ENCODE results near the gene MICB. TPM values are rescaled to one million over a fixed set of nuclear protein-coding genes. Genes with fewer than 3 reads are reported as not detected.

MICB gene
- polyA plus RNA-seq, 2 of the 4 experiments (the other 2 are of a cell fraction): 6.8 to 7.0 TPM

- peak within 1 kb of the TSS; percentile 57 for H3K4me3 ChIP-seq
- ATAC-seq: peak; percentile 93 to 95
These were observed 49.2 kb downstream of the MICB start, which contains the start of gene NFKBIL1 for GRCh38 chr6:31546958-31547726. NFKBIL1 (plus strand) TSS chr6:31547608; CDS start chr6:31547695, 87 bp downstream.

GRCh38 chr6:31547727-31548543 lies 50.0 kb downstream of the MICB start:
- TF ChIP-seq PHF8 (IDR thresholded peaks at IDR 0.05; ENCODE audit: borderline replicate concordance, low read depth): 0 out of 2 replicates have a peak, but pooled peaks have one; percentile 58
- TF ChIP-seq, protein P1, sequence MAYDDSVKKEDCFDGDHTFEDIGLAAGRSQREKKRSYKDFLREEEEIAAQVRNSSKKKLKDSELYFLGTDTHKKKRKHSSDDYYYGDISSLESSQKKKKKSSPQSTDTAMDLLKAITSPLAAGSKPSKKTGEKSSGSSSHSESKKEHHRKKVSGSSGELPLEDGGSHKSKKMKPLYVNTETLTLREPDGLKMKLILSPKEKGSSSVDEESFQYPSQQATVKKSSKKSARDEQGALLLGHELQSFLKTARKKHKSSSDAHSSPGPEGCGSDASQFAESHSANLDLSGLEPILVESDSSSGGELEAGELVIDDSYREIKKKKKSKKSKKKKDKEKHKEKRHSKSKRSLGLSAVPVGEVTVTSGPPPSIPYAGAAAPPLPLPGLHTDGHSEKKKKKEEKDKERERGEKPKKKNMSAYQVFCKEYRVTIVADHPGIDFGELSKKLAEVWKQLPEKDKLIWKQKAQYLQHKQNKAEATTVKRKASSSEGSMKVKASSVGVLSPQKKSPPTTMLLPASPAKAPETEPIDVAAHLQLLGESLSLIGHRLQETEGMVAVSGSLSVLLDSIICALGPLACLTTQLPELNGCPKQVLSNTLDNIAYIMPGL (CRISPR knock-in tag; IDR thresholded peaks at IDR 0.05; ENCODE audit: borderline replicate concordance): 0 out of 2 replicates have a peak, but pooled peaks have one; percentile 7
- TF ChIP-seq JUN (IDR thresholded peaks at IDR 0.05): 0 out of 5 replicates have a peak, but pooled peaks of 1 of the 2 experiments have one; percentile 11
- no peak for TF ChIP-seq MAX (IDR thresholded peaks at IDR 0.05)
- TF ChIP-seq POLR2AphosphoS2 (conservative IDR thresholded peaks at IDR 0.05; ENCODE audit: low read length): no peak
- H3K27ac ChIP-seq: peak overlapping the region; percentile 87 to 90
- no peaks in the 10 kb centered on the region for H3K9me3 ChIP-seq
- H3K4me1 ChIP-seq: peaks cover 13% of the 10 kb centered on the region
- DNase-seq (ENCODE audit: low read depth in 1 of 2, low spot score in 1 of 2) (no peak), ATAC-seq (no peak), FAIRE-seq (no peak)
- ChIA-PET CTCF (interaction anchor here (0.8 to 15.7 kb wide), 9 partner anchors 9 to 248 kb away, joined by 3 to 331 read pairs (median 6); partner anchors contain the start of genes LST1, LTB, NCR3 and TNF), POLR2A (interaction anchor here (0.6 to 1.4 kb wide), 5 partner anchors 17 to 1464 kb away, joined by 3 to 6 read pairs (median 4); partner anchors contain the start of gene HSPA1B)
- peak overlapping the region; percentile 67 for H3K4me2 ChIP-seq
- H3K4me3 ChIP-seq: peak overlapping the region; percentile 57
- WGBS (ENCODE audit: missing lambda C conversion rate): 77% methylated on average over 22 of the region's 24 CpGs

More at GRCh38 chr6:31546958-31547726, 49.2 kb downstream of the MICB start, which contains the start of gene NFKBIL1:
- Histone ChIP-seq H3K4me2 (peak within 1 kb of the TSS; percentile 67), H3K9me3 (no peaks in the 10 kb centered on the region), H3K4me1 (peaks cover 14% of the 10 kb centered on the region), H3K27ac (peak within 1 kb of the TSS; percentile 87 to 90)
- peak; percentile 85 to 97 for DNase-seq (ENCODE audit: low read depth in 1 of 2, low spot score in 1 of 2)
- ChIA-PET CTCF (interaction anchor here (0.6 to 15.7 kb wide), 21 partner anchors 10 to 777 kb away, joined by 3 to 331 read pairs (median 4); partner anchors contain the start of genes AIF1, LST1, LTB and NCR3), POLR2A (interaction anchor here (0.6 to 1.4 kb wide), 8 partner anchors 18 to 1465 kb away, joined by 3 to 6 read pairs (median 4); partner anchors contain the start of gene HSPA1B)
- no peak for TF ChIP-seq HES2 (IDR thresholded peaks at IDR 0.05)
- TF ChIP-seq TP53 (CRISPR knock-in tag; IDR thresholded peaks at IDR 0.05): no peak
- peak; percentile 66; the same call in 1 of the 2 replicates for TF ChIP-seq MAX (IDR thresholded peaks at IDR 0.05)
- no peak for TF ChIP-seq TFCP2L1 (CRISPR knock-in tag; IDR thresholded peaks at IDR 0.05)
- TF ChIP-seq E2F6 (IDR thresholded peaks at IDR 0.05; ENCODE audit: borderline replicate concordance, low read depth): no peak
- TF ChIP-seq HOXB13 (CRISPR knock-in tag; IDR thresholded peaks at IDR 0.05; ENCODE audit: low read depth): no peak
- peak; percentile 39 to 50; a peak in 1 of 5 replicates for TF ChIP-seq JUN (IDR thresholded peaks at IDR 0.05)
- TF ChIP-seq CEBPB (IDR thresholded peaks at IDR 0.05): peak in 1 of 2 experiments; percentile 31; a peak in 1 of 4 replicates
- TF ChIP-seq HOXA7 (CRISPR knock-in tag; IDR thresholded peaks at IDR 0.05): no peak
- FAIRE-seq: no peak
- WGBS (ENCODE audit: missing lambda C conversion rate): under 1% methylated on average over 25 of the region's 25 CpGs

GRCh38 chr6:31548544-31548873 lies 50.6 kb downstream of the MICB start:
- Histone ChIP-seq H3K4me3 (peak overlapping the region; percentile 57; the same call in 1 of the 3 replicates), H3K4me2 (peak overlapping the region; percentile 67), H3K9me3 (no peaks in the 10 kb centered on the region), H3K4me1 (peaks cover 10% of the 10 kb centered on the region), H3K27ac (peak overlapping the region in 1 of 2 experiments; percentile 87; a peak in 2 of 6 replicates)
- TF ChIP-seq RAD21 (conservative IDR thresholded peaks at IDR 0.05 in 1 of 2, IDR thresholded peaks at IDR 0.05 in 1 of 2) (no peak), NFE2L2 (conservative IDR thresholded peaks at IDR 0.05; ENCODE audit: low read length) (no peak), JUNB (IDR thresholded peaks at IDR 0.05) (no peak), TP53 (CRISPR knock-in tag; IDR thresholded peaks at IDR 0.05) (no peak), MAX (IDR thresholded peaks at IDR 0.05) (no peak), GATA3 (IDR thresholded peaks at IDR 0.05; ENCODE audit: borderline replicate concordance) (no peak), ELK1 (IDR thresholded peaks at IDR 0.05; ENCODE audit: low read depth, low read length) (no peak)
- TF ChIP-seq, protein P2, sequence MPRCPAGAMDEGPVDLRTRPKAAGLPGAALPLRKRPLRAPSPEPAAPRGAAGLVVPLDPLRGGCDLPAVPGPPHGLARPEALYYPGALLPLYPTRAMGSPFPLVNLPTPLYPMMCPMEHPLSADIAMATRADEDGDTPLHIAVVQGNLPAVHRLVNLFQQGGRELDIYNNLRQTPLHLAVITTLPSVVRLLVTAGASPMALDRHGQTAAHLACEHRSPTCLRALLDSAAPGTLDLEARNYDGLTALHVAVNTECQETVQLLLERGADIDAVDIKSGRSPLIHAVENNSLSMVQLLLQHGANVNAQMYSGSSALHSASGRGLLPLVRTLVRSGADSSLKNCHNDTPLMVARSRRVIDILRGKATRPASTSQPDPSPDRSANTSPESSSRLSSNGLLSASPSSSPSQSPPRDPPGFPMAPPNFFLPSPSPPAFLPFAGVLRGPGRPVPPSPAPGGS (IDR thresholded peaks at IDR 0.05): no peak
- TF ChIP-seq, protein P3, sequence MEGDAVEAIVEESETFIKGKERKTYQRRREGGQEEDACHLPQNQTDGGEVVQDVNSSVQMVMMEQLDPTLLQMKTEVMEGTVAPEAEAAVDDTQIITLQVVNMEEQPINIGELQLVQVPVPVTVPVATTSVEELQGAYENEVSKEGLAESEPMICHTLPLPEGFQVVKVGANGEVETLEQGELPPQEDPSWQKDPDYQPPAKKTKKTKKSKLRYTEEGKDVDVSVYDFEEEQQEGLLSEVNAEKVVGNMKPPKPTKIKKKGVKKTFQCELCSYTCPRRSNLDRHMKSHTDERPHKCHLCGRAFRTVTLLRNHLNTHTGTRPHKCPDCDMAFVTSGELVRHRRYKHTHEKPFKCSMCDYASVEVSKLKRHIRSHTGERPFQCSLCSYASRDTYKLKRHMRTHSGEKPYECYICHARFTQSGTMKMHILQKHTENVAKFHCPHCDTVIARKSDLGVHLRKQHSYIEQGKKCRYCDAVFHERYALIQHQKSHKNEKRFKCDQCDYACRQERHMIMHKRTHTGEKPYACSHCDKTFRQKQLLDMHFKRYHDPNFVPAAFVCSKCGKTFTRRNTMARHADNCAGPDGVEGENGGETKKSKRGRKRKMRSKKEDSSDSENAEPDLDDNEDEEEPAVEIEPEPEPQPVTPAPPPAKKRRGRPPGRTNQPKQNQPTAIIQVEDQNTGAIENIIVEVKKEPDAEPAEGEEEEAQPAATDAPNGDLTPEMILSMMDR (IDR thresholded peaks at IDR 0.05): no peak
- WGBS (ENCODE audit: missing lambda C conversion rate): 91% methylated on average over 2 of the region's 2 CpGs
- no peak for FAIRE-seq
- no peak for DNase-seq (ENCODE audit: low read depth in 1 of 2, low spot score in 1 of 2)
- no peak for ATAC-seq
- POLR2A ChIA-PET: no interaction called here
- CTCF ChIA-PET: interaction anchor here (1.5 to 15.7 kb wide), 3 partner anchors 9 to 49 kb away, joined by 6 to 331 read pairs (median 37); partner anchors contain the start of genes LTB and NCR3

All from A549 (cell line).